Trophoblast cell (in vitro differentiated cells and primary cell): ENCODE data around the gene GPR137B.

ENCODE experiments used
- DNase-seq, 2 donors: peaks; one replicate each; pipeline ENCODE4 v3.0.0-alpha.2; 2016
- H2AFZ ChIP-seq: 2 replicates; pipeline ENCODE4 v1.6.1; 2013; ENCODE audit warnings: low read length, moderate library complexity, mild to moderate bottlenecking; ENCODE audit not compliant: insufficient read depth, poor library complexity
- H2AK5ac ChIP-seq: 2 replicates; pipeline ENCODE4 v1.6.1; 2013; ENCODE audit warnings: mild to moderate bottlenecking, low read length
- H2BK120ac ChIP-seq: 2 replicates; pipeline ENCODE4 v1.6.1; 2013; ENCODE audit warnings: low read length, mild to moderate bottlenecking, moderate library complexity; ENCODE audit not compliant: insufficient read depth, poor library complexity
- H2BK12ac ChIP-seq: 2 replicates; pipeline ENCODE4 v1.6.1; 2013; ENCODE audit warnings: mild to moderate bottlenecking, low read length, moderate library complexity
- H2BK5ac ChIP-seq: 2 replicates; pipeline ENCODE4 v1.6.1; 2013; ENCODE audit warnings: low read length, low read depth, moderate library complexity, mild to moderate bottlenecking; ENCODE audit not compliant: poor library complexity
- H3K14ac ChIP-seq: 2 replicates; pipeline ENCODE4 v1.6.1; 2013; ENCODE audit warnings: mild to moderate bottlenecking, low read length
- H3K18ac ChIP-seq: 2 replicates; pipeline ENCODE4 v1.6.1; 2013; ENCODE audit warnings: mild to moderate bottlenecking, low read length
- H3K23ac ChIP-seq: 2 replicates; pipeline ENCODE4 v1.6.1; 2013; ENCODE audit warnings: low read length
- H3K27ac ChIP-seq: 2 replicates; pipeline ENCODE4 v1.5.1; 2013; ENCODE audit warnings: low read depth, mild to moderate bottlenecking, inconsistent platforms, low read length, moderate library complexity
- H3K27me3 ChIP-seq: 2 replicates; pipeline ENCODE4 v1.6.1; 2013; ENCODE audit warnings: inconsistent platforms, mild to moderate bottlenecking, low read length, moderate library complexity; ENCODE audit not compliant: insufficient read depth
- H3K36me3 ChIP-seq, 2 experiments: 1 replicate in 1 of 2; 2 replicates in 1 of 2; pipeline ENCODE4 v1.6.1; 2013; ENCODE audit warnings: low read length in 2 of 2, mild to moderate bottlenecking in 2 of 2, moderate library complexity in 1 of 2; ENCODE audit not compliant: insufficient read depth in 2 of 2, control insufficient read depth in 1 of 2
- H3K4ac ChIP-seq: 2 replicates; pipeline ENCODE4 v1.6.1; 2013; ENCODE audit warnings: low read depth, mild to moderate bottlenecking, low read length, moderate library complexity
- H3K4me1 ChIP-seq, 2 experiments: 1 replicate in 1 of 2; 2 replicates in 1 of 2; pipeline ENCODE4 v1.6.1; 2013; ENCODE audit warnings: low read length in 2 of 2, mild to moderate bottlenecking in 2 of 2, moderate library complexity in 1 of 2; ENCODE audit not compliant: insufficient read depth in 2 of 2, control insufficient read depth in 1 of 2
- H3K4me2 ChIP-seq: 2 replicates; pipeline ENCODE4 v1.6.1; 2013; ENCODE audit warnings: inconsistent platforms, mild to moderate bottlenecking, low read length, moderate library complexity
- H3K4me3 ChIP-seq: 2 replicates; pipeline ENCODE4 v1.5.1; 2013; ENCODE audit warnings: mild to moderate bottlenecking, low read depth, low read length, inconsistent platforms
- H3K79me1 ChIP-seq: one replicate; pipeline ENCODE4 v1.6.1; 2013; ENCODE audit warnings: low read length
- H3K79me2 ChIP-seq: 2 replicates; pipeline ENCODE4 v1.6.1; 2013; ENCODE audit warnings: low read length, mild to moderate bottlenecking; ENCODE audit not compliant: control insufficient read depth, insufficient read depth, poor library complexity
- H3K9ac ChIP-seq: 2 replicates; pipeline ENCODE4 v1.6.1; 2013; ENCODE audit warnings: mild to moderate bottlenecking, low read length
- H3K9me3 ChIP-seq: 2 replicates; pipeline ENCODE4 v1.6.1; 2013; ENCODE audit warnings: low read depth, mild to moderate bottlenecking, control low read depth, inconsistent platforms, low read length; ENCODE audit not compliant: insufficient read depth
- H4K12ac ChIP-seq: 2 replicates; pipeline ENCODE4 v1.6.1; 2013; ENCODE audit warnings: low read depth, mild to moderate bottlenecking, low read length, moderate library complexity
- H4K8ac ChIP-seq: 2 replicates; pipeline ENCODE4 v1.6.1; 2013; ENCODE audit warnings: low read depth, mild to moderate bottlenecking, low read length, moderate library complexity
- H4K91ac ChIP-seq: one replicate; pipeline ENCODE4 v1.6.1; 2013; ENCODE audit warnings: low read depth, mild to moderate bottlenecking, low read length, moderate library complexity
- WGBS: extraction: QIAGEN DNeasy Blood & Tissue Kit; methylation state at CpG from one replicate; pipeline ENCODE4 v1.1.7; 2013; ENCODE audit warnings: missing lambda C conversion rate; ENCODE audit not compliant: insufficient read length, insufficient coverage; ENCODE audit errors: extremely low coverage; 5-methylcytosine and 5-hydroxymethylcytosine counted together

GPR137B gene

DNA sequence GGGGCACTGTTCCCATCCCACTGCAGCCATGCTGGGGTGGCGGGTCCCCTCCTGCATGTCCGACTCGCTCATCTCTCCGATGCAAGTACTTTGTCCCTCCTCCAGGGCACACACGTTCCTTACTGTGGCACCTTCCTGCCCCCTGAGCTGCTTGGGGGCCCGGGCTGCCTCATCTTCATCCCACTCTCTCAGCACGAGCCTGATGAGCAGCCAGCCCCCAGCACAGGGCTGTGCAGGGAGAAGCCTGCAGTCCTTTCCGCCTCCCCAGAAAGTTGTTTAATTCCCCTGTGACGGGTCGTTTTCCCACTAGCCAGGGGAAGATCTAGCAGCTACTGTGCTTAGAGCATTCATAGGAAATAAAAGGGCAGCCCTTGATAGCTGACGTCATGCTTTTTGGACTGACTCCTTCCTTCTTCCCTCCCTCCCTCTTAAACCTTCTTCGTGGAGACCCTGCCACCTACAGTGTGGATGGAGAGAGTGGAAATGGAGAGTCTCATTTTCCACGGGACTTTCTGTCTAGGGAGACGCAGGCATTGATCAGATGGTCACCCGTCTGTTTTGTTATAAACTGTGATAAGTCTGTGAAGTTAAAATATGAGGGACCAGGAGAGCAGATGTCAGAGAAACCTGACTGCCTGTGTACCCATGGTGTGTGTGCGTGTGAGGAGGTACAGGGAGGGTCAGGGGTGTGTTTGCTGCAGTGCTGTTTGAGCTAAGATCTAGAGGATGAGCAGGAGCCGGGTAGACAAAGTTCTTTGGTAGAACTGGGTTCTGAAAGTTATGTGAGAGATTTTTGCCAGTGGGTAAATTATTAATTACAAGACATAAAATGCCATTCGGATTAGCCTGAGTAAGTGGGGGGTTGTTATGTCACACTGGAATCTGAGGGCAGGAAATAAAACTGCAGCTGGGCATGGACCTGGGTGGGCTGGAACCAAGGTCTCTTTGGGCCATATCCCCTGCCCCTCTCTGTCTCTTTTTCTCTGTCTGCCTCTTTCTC lies 34.3 kb downstream of the GPR137B start:
- H3K18ac ChIP-seq: no peak overlapping the region
- H3K27ac ChIP-seq: no peak overlapping the region
- H2AFZ ChIP-seq: no peak overlapping the region
- no peaks in the 10 kb centered on the region for H3K27me3 ChIP-seq
- H3K14ac ChIP-seq: no peak overlapping the region
- no peaks in the 10 kb centered on the region for H3K79me1 ChIP-seq
- no peak overlapping the region for H3K9ac ChIP-seq
- no peaks in the 10 kb centered on the region for H3K79me2 ChIP-seq
- H3K4me2 ChIP-seq: no peak overlapping the region
- no peak overlapping the region for H2BK12ac ChIP-seq
- DNase-seq: no peak
- H3K4me3 ChIP-seq: no peak overlapping the region
- H3K4me1 ChIP-seq: no peaks in the 10 kb centered on the region
- H4K8ac ChIP-seq: no peak overlapping the region
- H3K23ac ChIP-seq: no peak overlapping the region
- H2BK120ac ChIP-seq: no peak overlapping the region
- H4K91ac ChIP-seq: no peak overlapping the region
- no peak overlapping the region for H3K4ac ChIP-seq
- no peak overlapping the region for H4K12ac ChIP-seq
- no peaks in the 10 kb centered on the region for H3K9me3 ChIP-seq
- H2AK5ac ChIP-seq: no peak overlapping the region
- H2BK5ac ChIP-seq: no peak overlapping the region
- peaks cover 0 to 2% of the 10 kb centered on the region in 2 experiments for H3K36me3 ChIP-seq
- WGBS: no CpG with 5 or more reads among the region's 18 CpGs

DNA sequence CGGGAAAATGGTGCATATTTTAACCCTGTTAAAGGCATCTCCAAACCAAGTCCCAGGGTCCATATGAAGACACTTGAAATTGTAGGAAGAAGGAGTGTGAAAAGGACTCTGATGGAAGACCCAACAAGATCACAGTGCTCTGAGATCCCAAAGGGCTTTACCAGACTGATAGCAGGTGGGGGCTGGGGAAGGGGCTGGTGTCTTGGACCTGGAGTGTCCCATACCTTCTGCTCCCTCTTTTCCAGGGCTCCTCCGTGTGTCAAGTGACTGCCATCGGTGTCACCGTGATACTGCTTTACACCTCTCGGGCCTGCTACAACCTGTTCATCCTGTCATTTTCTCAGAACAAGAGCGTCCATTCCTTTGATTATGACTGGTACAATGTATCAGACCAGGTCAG lies 37.3 kb downstream of the GPR137B start:
- no peaks in the 10 kb centered on the region for H3K79me1 ChIP-seq
- H3K27ac ChIP-seq: no peak overlapping the region
- no peak overlapping the region for H2AK5ac ChIP-seq
- no peaks in the 10 kb centered on the region for H3K27me3 ChIP-seq
- no peak overlapping the region for H3K4ac ChIP-seq
- H3K4me1 ChIP-seq: no peaks in the 10 kb centered on the region
- no peak overlapping the region for H3K4me3 ChIP-seq
- peaks cover 0 to 2% of the 10 kb centered on the region in 2 experiments for H3K36me3 ChIP-seq
- H4K91ac ChIP-seq: no peak overlapping the region
- H3K4me2 ChIP-seq: no peak overlapping the region
- no peak overlapping the region for H3K9ac ChIP-seq
- no peak overlapping the region for H3K23ac ChIP-seq
- H2BK12ac ChIP-seq: no peak overlapping the region
- WGBS: no CpG with 5 or more reads among the region's 6 CpGs
- no peak for DNase-seq
- no peak overlapping the region for H3K18ac ChIP-seq
- H4K8ac ChIP-seq: no peak overlapping the region
- H2BK5ac ChIP-seq: no peak overlapping the region
- H3K79me2 ChIP-seq: no peaks in the 10 kb centered on the region
- H3K9me3 ChIP-seq: no peaks in the 10 kb centered on the region
- H3K14ac ChIP-seq: no peak overlapping the region
- H2BK120ac ChIP-seq: no peak overlapping the region
- H4K12ac ChIP-seq: no peak overlapping the region
- H2AFZ ChIP-seq: no peak overlapping the region

DNA sequence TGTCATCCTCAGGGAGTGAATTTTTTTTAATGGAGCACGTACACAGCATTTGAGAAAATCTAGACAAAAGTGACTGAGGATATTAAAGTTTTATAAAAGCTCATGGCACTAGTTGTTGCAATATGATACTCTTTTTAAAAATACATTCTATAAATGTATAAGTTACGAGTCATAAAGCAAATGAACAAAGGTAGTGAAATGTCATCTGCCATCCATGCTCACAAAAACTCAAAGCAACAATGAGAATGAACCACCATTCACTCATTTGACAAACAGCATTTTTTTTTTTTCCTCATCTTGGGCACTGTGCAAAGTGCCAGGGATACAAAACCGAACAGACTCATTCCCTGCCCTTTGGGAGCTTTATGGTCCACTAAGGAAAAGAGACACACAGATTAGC lies 38.7 kb downstream of the GPR137B start:
- H4K8ac ChIP-seq: no peak overlapping the region
- WGBS: no CpG with 5 or more reads among the region's 3 CpGs
- no peak overlapping the region for H2AFZ ChIP-seq

DNA sequence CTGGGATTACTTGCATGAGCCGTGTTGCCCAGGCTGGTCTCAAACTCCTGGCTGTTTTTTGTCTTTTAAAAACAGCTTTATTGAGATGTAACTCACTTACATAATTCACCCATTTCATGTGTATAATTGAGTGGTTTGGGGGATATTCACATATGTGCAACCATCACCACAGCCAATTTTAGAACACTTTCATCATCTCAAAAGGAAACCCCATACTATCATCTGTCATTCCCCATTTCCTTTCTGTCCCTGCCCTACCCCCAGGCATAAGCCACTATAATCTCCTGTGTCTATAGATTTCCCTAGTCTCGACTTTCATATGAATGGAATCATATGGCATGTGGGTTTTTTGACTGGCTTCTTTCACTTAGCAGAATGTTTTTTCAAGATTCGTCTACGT lies 43.3 kb downstream of the GPR137B start:
- Histone ChIP-seq H2AFZ (no peak overlapping the region), H3K4me1 (no peaks in the 10 kb centered on the region), H4K91ac (no peak overlapping the region), H3K27me3 (no peaks in the 10 kb centered on the region), H2AK5ac (no peak overlapping the region), H4K8ac (no peak overlapping the region), H3K4ac (no peak overlapping the region), H2BK12ac (no peak overlapping the region), H3K4me3 (no peak overlapping the region), H3K36me3 (no peaks in the 10 kb centered on the region), H3K79me1 (no peaks in the 10 kb centered on the region), H3K4me2 (no peak overlapping the region), H2BK120ac (no peak overlapping the region), H3K27ac (no peak overlapping the region), H3K18ac (no peak overlapping the region), H3K9me3 (no peaks in the 10 kb centered on the region), H3K23ac (no peak overlapping the region), H3K14ac (no peak overlapping the region), H2BK5ac (peak overlapping the region; percentile 31), H4K12ac (no peak overlapping the region), H3K9ac (no peak overlapping the region), H3K79me2 (no peaks in the 10 kb centered on the region)
- DNase-seq: no peak
- no CpG with 5 or more reads among the region's 4 CpGs for WGBS

More for the DNA sequence above, 38.7 kb downstream of the GPR137B start:
- Histone ChIP-seq H3K9ac (no peak overlapping the region), H2BK5ac (no peak overlapping the region), H2BK12ac (no peak overlapping the region), H3K4ac (no peak overlapping the region), H3K36me3 (peaks cover 0 to 2% of the 10 kb centered on the region in 2 experiments), H4K91ac (no peak overlapping the region), H2BK120ac (no peak overlapping the region), H3K27ac (no peak overlapping the region), H3K23ac (no peak overlapping the region), H2AK5ac (no peak overlapping the region), H3K79me2 (no peaks in the 10 kb centered on the region), H3K14ac (no peak overlapping the region), H3K4me2 (no peak overlapping the region), H3K4me1 (no peaks in the 10 kb centered on the region), H4K12ac (no peak overlapping the region), H3K27me3 (no peaks in the 10 kb centered on the region), H3K9me3 (no peaks in the 10 kb centered on the region), H3K18ac (no peak overlapping the region), H3K79me1 (no peaks in the 10 kb centered on the region), H3K4me3 (no peak overlapping the region)
- no peak for DNase-seq
